Measurements from ENCODE around the gene NUDT3. TPM values are rescaled to one million over a fixed set of nuclear protein-coding genes. Genes with fewer than 3 reads are reported as not detected.

The NUDT3 gene
- polyA plus RNA-seq, 2 of the 4 experiments (the other 2 are of a cell fraction) = 5.2 to 13.4 TPM

GRCh38 chr6:34233867-34234266, 158.6 kb downstream of the NUDT3 start:
- WGBS (ENCODE audit: missing lambda C conversion rate) = 100% methylated on average over 7 of the region's 7 CpGs
- CTCF ChIA-PET = interaction anchor here (1.1 to 4.7 kb wide), 3 partner anchors 11 to 38 kb away, joined by 4 to 18 read pairs (median 5); no protein-coding TSS in a partner anchor
- FAIRE-seq (no peak), ATAC-seq (no peak), DNase-seq (ENCODE audit: low read depth in 1 of 2, low spot score in 1 of 2) (no peak)
- H3K4me1 ChIP-seq = peaks cover 20% of the 10 kb centered on the region
- POLR2A ChIA-PET = interaction anchor here (1.2 kb wide), 1 partner anchor 11 kb away, joined by 3 read pairs; no protein-coding TSS in a partner anchor
- H3K4me2 ChIP-seq = no peak overlapping the region
- no peaks in the 10 kb centered on the region for H3K9me3 ChIP-seq
- no peak for TF ChIP-seq CBX2 (IDR thresholded peaks at IDR 0.05; ENCODE audit: borderline replicate concordance, low read depth)
- TF ChIP-seq EHF (CRISPR knock-in tag; IDR thresholded peaks at IDR 0.05) = no peak
- TF ChIP-seq EHMT2 (IDR thresholded peaks at IDR 0.05; ENCODE audit: low read depth) = no peak
- no peak for TF ChIP-seq CEBPB (IDR thresholded peaks at IDR 0.05)
- TF ChIP-seq HES2 (IDR thresholded peaks at IDR 0.05) = no peak
- no peak for TF ChIP-seq RFX5 (IDR thresholded peaks at IDR 0.05)
- TF ChIP-seq GATA3 (IDR thresholded peaks at IDR 0.05; ENCODE audit: borderline replicate concordance) = no peak
- no peak for TF ChIP-seq RNF2 (IDR thresholded peaks at IDR 0.05; ENCODE audit: borderline replicate concordance, low read depth)
- TF ChIP-seq FOXS1 (CRISPR knock-in tag; IDR thresholded peaks at IDR 0.05) = no peak
- peak overlapping the region in 1 of 2 experiments; percentile 99; a peak in 1 of 6 replicates for H3K27ac ChIP-seq
- H3K4me3 ChIP-seq = no peak overlapping the region

DNA sequence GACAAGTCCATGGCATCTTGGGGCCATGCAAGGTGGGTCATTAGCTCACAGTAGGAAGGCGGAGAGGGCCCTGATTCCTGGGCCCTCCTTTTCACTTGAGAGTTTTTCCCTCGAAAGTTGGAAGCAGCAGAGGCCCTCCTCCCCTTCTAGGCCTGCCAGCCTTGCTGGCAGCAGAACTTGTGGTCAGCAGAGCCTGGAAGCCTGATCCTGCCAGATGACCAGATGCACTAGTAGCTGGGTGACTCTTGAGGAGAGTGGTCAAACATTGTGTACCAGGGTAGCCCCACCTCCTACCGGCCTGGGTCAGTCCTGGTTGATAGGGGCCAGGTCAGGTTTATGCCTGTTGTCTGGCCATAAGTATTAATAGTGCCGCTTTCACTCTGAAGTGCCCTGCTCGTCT, 159.6 kb downstream of the NUDT3 start:
- ATAC-seq (no peak), DNase-seq (ENCODE audit: low read depth in 1 of 2, low spot score in 1 of 2) (no peak), FAIRE-seq (no peak)
- Histone ChIP-seq H3K4me3 (no peak overlapping the region), H3K4me1 (peaks cover 17% of the 10 kb centered on the region), H3K27ac (peak overlapping the region in 1 of 2 experiments; percentile 39; a peak in 1 of 6 replicates), H3K9me3 (no peaks in the 10 kb centered on the region), H3K4me2 (no peak overlapping the region)
- CTCF ChIA-PET = interaction anchor here (0.9 to 4.7 kb wide), 3 partner anchors 10 to 37 kb away, joined by 3 to 18 read pairs (median 5); no protein-coding TSS in a partner anchor
- WGBS (ENCODE audit: missing lambda C conversion rate) = 88% methylated on average over 4 of the region's 5 CpGs
- no peak for TF ChIP-seq KDM5A (IDR thresholded peaks at IDR 0.05)
- no peak for TF ChIP-seq PHF8 (IDR thresholded peaks at IDR 0.05; ENCODE audit: borderline replicate concordance, low read depth)
- POLR2A ChIA-PET = no interaction called here

DNA sequence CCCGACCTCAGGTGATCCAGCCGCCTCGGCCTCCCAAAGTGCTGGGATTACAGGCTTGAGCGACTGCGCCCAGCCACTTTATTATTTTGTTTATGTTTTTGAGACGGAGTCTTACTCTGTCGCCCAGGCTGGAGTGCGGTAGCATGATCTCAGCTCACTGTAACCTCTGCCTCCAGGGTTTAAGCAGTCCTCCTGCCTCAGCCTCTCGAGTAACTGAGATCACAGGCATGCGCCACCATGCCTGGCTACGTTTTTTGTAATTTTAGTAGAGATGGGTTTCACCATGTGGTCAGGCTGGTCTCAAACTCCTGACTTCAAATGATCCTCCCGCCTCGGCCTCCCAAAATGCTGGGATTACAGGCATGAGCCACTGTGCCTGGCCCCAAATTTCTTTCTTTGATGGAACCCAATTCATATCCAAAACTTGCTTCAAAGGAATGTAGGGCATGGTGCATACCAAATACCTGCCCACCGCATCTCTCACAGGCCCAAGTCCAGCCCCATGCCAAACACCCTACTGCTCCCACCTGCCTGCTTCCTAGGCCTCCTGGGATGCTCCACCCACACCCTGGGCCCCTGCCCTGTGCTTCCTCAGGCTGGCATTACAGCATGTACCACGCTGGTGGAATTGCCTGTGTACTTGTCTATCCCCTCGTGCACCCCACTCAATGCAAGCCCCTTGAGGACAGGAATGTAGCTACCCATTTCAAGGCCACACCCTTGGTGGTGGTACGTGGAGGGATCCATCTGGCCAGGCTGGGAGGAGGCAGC, 160.7 kb downstream of the NUDT3 start:
- TF ChIP-seq, protein P1, sequence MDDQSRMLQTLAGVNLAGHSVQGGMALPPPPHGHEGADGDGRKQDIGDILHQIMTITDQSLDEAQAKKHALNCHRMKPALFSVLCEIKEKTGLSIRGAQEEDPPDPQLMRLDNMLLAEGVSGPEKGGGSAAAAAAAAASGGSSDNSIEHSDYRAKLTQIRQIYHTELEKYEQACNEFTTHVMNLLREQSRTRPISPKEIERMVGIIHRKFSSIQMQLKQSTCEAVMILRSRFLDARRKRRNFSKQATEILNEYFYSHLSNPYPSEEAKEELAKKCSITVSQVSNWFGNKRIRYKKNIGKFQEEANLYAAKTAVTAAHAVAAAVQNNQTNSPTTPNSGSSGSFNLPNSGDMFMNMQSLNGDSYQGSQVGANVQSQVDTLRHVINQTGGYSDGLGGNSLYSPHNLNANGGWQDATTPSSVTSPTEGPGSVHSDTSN (IDR thresholded peaks at IDR 0.05) = no peak
- TF ChIP-seq MAZ (IDR thresholded peaks at IDR 0.05; ENCODE audit: borderline replicate concordance, low read depth, low read length) = no peak
- TF ChIP-seq HEYL (CRISPR knock-in tag; IDR thresholded peaks at IDR 0.05) = no peak
- TF ChIP-seq, protein P2, sequence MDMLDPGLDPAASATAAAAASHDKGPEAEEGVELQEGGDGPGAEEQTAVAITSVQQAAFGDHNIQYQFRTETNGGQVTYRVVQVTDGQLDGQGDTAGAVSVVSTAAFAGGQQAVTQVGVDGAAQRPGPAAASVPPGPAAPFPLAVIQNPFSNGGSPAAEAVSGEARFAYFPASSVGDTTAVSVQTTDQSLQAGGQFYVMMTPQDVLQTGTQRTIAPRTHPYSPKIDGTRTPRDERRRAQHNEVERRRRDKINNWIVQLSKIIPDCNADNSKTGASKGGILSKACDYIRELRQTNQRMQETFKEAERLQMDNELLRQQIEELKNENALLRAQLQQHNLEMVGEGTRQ (IDR thresholded peaks at IDR 0.05) = no peak
- TF ChIP-seq ZSCAN20 (CRISPR knock-in tag; IDR thresholded peaks at IDR 0.05) = no peak
- no peak for TF ChIP-seq TP53 (CRISPR knock-in tag; IDR thresholded peaks at IDR 0.05)
- no peak for TF ChIP-seq MYC (IDR thresholded peaks at IDR 0.05; ENCODE audit: borderline replicate concordance, low read length)
- TF ChIP-seq RFX5 (IDR thresholded peaks at IDR 0.05) = no peak
- TF ChIP-seq SMC3 (IDR thresholded peaks at IDR 0.05) = no peak
- TF ChIP-seq KDM5A (IDR thresholded peaks at IDR 0.05) = no peak
- no peak for TF ChIP-seq HES2 (IDR thresholded peaks at IDR 0.05)
- ATAC-seq (no peak), FAIRE-seq (no peak), DNase-seq (ENCODE audit: low read depth in 1 of 2, low spot score in 1 of 2) (no peak)
- peaks cover 23% of the 10 kb centered on the region for H3K4me1 ChIP-seq
- H3K4me3 ChIP-seq = no peak overlapping the region
- H3K27ac ChIP-seq = no peak overlapping the region
- no peak overlapping the region for H3K4me2 ChIP-seq
- CTCF ChIA-PET = interaction anchor here (0.9 to 4.7 kb wide), 2 partner anchors 25 to 36 kb away, joined by 3 to 18 read pairs; no protein-coding TSS in a partner anchor
- 93% methylated on average over 15 of the region's 17 CpGs for WGBS (ENCODE audit: missing lambda C conversion rate)
- POLR2A ChIA-PET = no interaction called here
- no peaks in the 10 kb centered on the region for H3K9me3 ChIP-seq

Data from A549 (cell line).